ENCODE results near the gene GIMAP2. TPM values are rescaled to one million over a fixed set of nuclear protein-coding genes. Genes with fewer than 3 reads are reported as not detected.
"Not testable (repeated sequence)": the region's sequence is repeated elsewhere in the genome, so short reads cannot be mapped to it uniquely, and the experiment has no call there.

GIMAP2 gene
- 75.9 and 87.0 TPM in 2 replicates for total RNA-seq

GRCh38 chr7:150685219-150686029, at the start of gene GIMAP2:
Gene GIMAP2 (plus strand): TSS chr7:150685706. CDS start chr7:150687060, 1,354 bp downstream.
- DNase-seq: peak; percentile 76

- no peak for DNase-seq
Measured at GRCh38 chr7:150641854-150642253, 43.7 kb upstream of the GIMAP2 start.

GRCh38 chr7:150642926-150643325, 42.6 kb upstream of the GIMAP2 start:
- no peak for DNase-seq

- DNase-seq: no peak
Measured at GRCh38 chr7:150645259-150646020, 40.1 kb upstream of the GIMAP2 start.

- DNase-seq: no peak
Measured at GRCh38 chr7:150648353-150649079, 37.0 kb upstream of the GIMAP2 start.

- DNase-seq: no peak
Measured at GRCh38 chr7:150649080-150649385, 36.5 kb upstream of the GIMAP2 start.

GRCh38 chr7:150654692-150655091, 30.8 kb upstream of the GIMAP2 start:
- DNase-seq: no peak

GRCh38 chr7:150656047-150656446, 29.5 kb upstream of the GIMAP2 start:
- DNase-seq: no peak

GRCh38 chr7:150657526-150657925, 28.0 kb upstream of the GIMAP2 start:
- no peak for DNase-seq

- DNase-seq: no peak
Measured at GRCh38 chr7:150660939-150661613, 24.4 kb upstream of the GIMAP2 start.

GRCh38 chr7:150662821-150663220, 22.7 kb upstream of the GIMAP2 start:
- not testable (repeated sequence) for DNase-seq

- DNase-seq: no peak
Measured at GRCh38 chr7:150663802-150664494, 21.6 kb upstream of the GIMAP2 start.

- DNase-seq: no peak
Measured at GRCh38 chr7:150665089-150665748, 20.3 kb upstream of the GIMAP2 start.

GRCh38 chr7:150665896-150666295, 19.6 kb upstream of the GIMAP2 start:
- no peak for DNase-seq

GRCh38 chr7:150666412-150666811, 19.1 kb upstream of the GIMAP2 start:
- no peak for DNase-seq

GRCh38 chr7:150668472-150668911, 17.0 kb upstream of the GIMAP2 start:
- no peak for DNase-seq

- no peak for DNase-seq
Measured at GRCh38 chr7:150668977-150669376, 16.5 kb upstream of the GIMAP2 start.

- DNase-seq: not testable (repeated sequence)
Measured at GRCh38 chr7:150671798-150672585, 13.5 kb upstream of the GIMAP2 start.

- peak; percentile 33 for DNase-seq
Measured at GRCh38 chr7:150675714-150676113, 9.8 kb upstream of the GIMAP2 start.

- DNase-seq: peak; percentile 38
Measured at GRCh38 chr7:150676276-150676675, 9.2 kb upstream of the GIMAP2 start.

GRCh38 chr7:150676854-150677253, 8.7 kb upstream of the GIMAP2 start:
- peak; percentile 84 for DNase-seq
